HEK293T (cell line): Measurements from ENCODE around the gene CANT1.
"Not testable (repeated sequence)": the region's sequence is repeated elsewhere in the genome, so short reads cannot be mapped to it uniquely, and the experiment has no call there.

Source experiments
- CTCF ChIA-PET: fragments of 350-600 bp; formaldehyde crosslinking; extraction: SDS; loops from one replicate; lab custom pipeline; 2021; ENCODE audit warnings: antibody characterized with exemption, inconsistent platforms; lab: Yijun Ruan, JAX
- POLR2A ChIA-PET: fragments of 350-600 bp; formaldehyde crosslinking; extraction: SDS; loops from one replicate; lab custom pipeline; 2020; ENCODE audit warnings: antibody characterized with exemption, inconsistent platforms; lab: Yijun Ruan, JAX
- DNase-seq: peaks from one replicate; pipeline ENCODE4 v3.0.0; 2012; ENCODE audit warnings: mixed read lengths; ENCODE audit errors: extremely low spot score
- ARNT ChIP-seq: fragments of 450-650 bp; IDR thresholded peaks from 2 replicates; pipeline ENCODE4 v1.6.1; 2017; ENCODE audit warnings: mild to moderate bottlenecking
- BHLHE40 ChIP-seq: fragments of 450-650 bp; IDR thresholded peaks from 2 replicates; pipeline ENCODE4 v1.6.1; 2016; ENCODE audit warnings: mild to moderate bottlenecking, moderate library complexity, borderline replicate concordance
- CTBP1 ChIP-seq: fragments of 450-650 bp; IDR thresholded peaks from 2 replicates; pipeline ENCODE4 v1.6.1; 2016; ENCODE audit warnings: borderline replicate concordance
- ELF4 ChIP-seq: fragments of 450-650 bp; IDR thresholded peaks from 2 replicates; pipeline ENCODE4 v1.6.1; 2017; ENCODE audit warnings: antibody characterized with exemption
- FOXA1 ChIP-seq: fragments of 450-650 bp; IDR thresholded peaks from 2 replicates; pipeline ENCODE4 v1.6.1; 2016; ENCODE audit warnings: mild to moderate bottlenecking
- FOXK2 ChIP-seq: fragments of 450-650 bp; IDR thresholded peaks from 2 replicates; pipeline ENCODE4 v1.6.1; 2016; ENCODE audit warnings: mild to moderate bottlenecking
- FOXM1 ChIP-seq: fragments of 450-650 bp; IDR thresholded peaks from 2 replicates; pipeline ENCODE4 v1.6.1; 2017; ENCODE audit warnings: mild to moderate bottlenecking, borderline replicate concordance
- HDGF ChIP-seq: fragments of 450-650 bp; IDR thresholded peaks from 2 replicates; pipeline ENCODE4 v1.6.1; 2017; ENCODE audit warnings: antibody characterized with exemption, borderline replicate concordance
- L3MBTL2 ChIP-seq: fragments of 450-650 bp; conservative IDR thresholded peaks from 2 replicates; pipeline ENCODE4 v1.6.1; 2016; ENCODE audit warnings: mild to moderate bottlenecking
- LEF1 ChIP-seq: fragments of 450-650 bp; IDR thresholded peaks from 2 replicates; pipeline ENCODE4 v1.6.1; 2017; ENCODE audit warnings: mild to moderate bottlenecking, borderline replicate concordance
- NFRKB ChIP-seq: fragments of 450-650 bp; IDR thresholded peaks from 2 replicates; pipeline ENCODE4 v1.6.1; 2016; ENCODE audit warnings: mild to moderate bottlenecking, moderate library complexity
- SP1 ChIP-seq: fragments of 450-650 bp; IDR thresholded peaks from 2 replicates; pipeline ENCODE4 v1.6.1; 2017
- SUZ12 ChIP-seq: fragments of 450-650 bp; IDR thresholded peaks from 2 replicates; pipeline ENCODE4 v1.6.1; 2016; ENCODE audit warnings: mild to moderate bottlenecking
- ZNF384 ChIP-seq: fragments of 450-650 bp; IDR thresholded peaks from 2 replicates; pipeline ENCODE4 v1.6.1; 2016
- TF ChIP-seq, protein P1 (sequence below): fragments of 450-650 bp; IDR thresholded peaks from 2 replicates; pipeline ENCODE4 v1.6.1; 2016

The CANT1 gene

DNA sequence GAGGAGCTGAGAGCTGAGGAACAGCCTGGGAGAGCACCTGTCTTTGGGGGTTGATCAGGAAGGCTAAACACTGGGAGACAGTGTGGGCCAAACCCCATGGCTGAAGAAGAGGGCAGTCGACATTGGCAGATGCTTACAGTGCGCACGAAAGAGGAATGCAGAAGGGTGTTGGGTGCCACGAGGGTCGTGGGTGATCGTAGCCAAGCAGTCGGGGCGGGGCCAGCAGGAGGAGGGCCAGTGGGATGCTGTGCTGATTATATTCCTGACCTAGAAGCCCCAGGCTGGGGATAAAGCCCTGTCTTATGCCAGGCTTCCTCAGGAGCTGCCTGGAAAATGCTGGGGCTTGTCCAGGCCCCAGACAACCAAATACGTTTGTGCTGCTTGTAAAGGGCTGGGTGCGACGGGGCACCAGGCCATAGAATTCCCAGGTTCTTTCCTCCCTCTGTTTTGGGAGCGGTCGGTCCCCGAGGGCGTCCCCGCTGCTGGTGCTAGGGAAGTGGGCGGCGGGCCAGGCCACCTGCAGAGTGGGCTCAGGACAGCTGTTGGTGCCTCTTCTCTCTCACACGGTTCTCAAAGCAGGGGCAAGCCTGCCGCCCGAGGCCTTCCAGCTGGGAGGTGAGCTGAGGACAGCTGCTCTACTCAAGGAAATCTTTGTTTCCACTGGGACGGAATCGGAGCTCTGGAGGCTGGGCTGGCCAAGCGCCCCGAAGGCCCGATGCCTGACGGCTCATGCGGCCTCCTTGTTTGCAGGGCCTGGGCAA, 24.4 kb upstream of the CANT1 start:
- POLR2A ChIA-PET: no interaction called here
- TF ChIP-seq CTBP1: no peak
- TF ChIP-seq NFRKB: no peak
- TF ChIP-seq FOXA1: no peak
- no peak for TF ChIP-seq ZNF384
- no peak for TF ChIP-seq BHLHE40
- TF ChIP-seq FOXM1: no peak
- no peak for TF ChIP-seq L3MBTL2
- TF ChIP-seq SUZ12: no peak
- no peak for TF ChIP-seq LEF1
- TF ChIP-seq FOXK2: no peak
- TF ChIP-seq ELF4: no peak
- CTCF ChIA-PET: interaction anchor here (0.6 to 1.0 kb wide), 5 partner anchors 9 to 359 kb away, joined by 3 to 5 read pairs (median 4); no protein-coding TSS in a partner anchor
- peak; percentile 5 for DNase-seq

DNA sequence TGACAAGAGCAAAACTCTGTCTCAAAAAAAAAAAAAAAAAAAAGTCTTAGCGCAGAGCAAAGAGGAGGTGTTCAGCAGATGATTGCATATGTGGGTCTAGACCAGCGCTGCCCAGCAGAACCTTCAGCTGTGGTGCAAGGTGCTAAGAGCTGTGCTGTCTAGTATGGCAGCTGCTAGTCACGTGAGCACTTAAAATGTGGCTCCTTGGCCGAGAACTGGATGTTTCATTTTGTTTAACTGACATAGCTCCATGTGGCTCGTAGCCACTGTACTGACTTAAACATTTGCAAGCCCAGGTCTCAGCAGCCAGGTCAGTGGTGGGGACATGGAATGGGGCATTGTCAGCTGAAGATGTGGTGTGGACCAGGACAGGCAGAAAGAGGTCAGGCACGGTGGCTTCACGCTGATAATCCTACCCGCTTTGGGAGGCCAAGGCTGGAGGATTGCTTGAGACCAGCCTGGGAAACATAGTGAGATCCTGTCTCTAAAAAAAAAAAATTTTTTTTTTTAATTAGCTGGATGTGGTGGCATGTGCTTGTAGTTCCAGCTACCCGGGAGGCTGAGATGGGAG, 23.6 kb upstream of the CANT1 start:
- ChIA-PET CTCF (interaction anchor here (0.7 to 1.0 kb wide), 3 partner anchors 9 to 360 kb away, joined by 3 to 5 read pairs (median 5); no protein-coding TSS in a partner anchor), POLR2A (interaction anchor here (1.0 kb wide), 1 partner anchor 23 kb away, joined by 3 read pairs; the partner anchor contains the start of gene CANT1)
- no peak for TF ChIP-seq FOXA1
- TF ChIP-seq ELF4: no peak
- no peak for TF ChIP-seq HDGF
- no peak for DNase-seq

DNA sequence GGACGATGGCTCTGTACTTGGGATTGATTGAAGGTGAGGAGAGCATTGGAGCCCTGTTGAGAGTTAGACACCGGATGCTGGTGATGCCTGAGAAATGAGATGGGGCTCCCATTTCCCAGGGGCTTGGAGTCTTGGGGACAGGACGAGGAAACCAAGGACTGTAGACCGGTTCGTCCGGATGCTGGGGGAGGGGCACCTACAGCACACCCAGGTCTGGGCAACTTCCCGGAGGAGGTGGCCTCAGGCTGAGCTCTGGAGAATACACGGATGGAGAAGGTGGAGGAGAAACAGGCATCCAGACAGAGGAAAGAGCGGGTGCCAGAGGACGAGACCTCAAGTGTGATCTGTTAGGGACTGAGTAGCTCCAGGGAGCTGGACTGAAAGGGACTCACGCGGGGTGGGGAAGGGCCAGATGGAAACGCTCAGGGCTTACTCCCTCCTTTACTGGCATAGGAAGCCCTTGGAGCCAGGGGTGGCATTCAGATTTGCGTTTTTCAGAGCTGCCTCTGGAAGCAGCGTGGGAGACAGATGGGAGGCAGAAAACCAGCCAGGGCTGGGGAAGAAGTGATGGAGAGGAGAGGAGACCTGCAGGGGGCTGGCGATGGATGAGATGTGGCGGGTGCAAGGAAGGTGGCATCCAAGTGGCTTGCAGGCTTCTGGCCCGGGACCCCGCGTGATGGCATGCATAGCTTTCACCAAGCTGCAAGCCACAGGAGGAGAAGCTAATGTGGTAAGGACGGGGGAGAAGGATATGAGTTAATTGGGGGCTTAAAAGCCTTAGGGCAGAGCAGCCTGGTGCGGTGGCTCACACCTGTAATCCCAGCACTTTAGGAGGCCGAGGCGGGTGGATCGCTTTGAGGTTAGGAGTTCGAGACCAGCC, 22.7 kb upstream of the CANT1 start:
- DNase-seq: no peak
- ChIA-PET POLR2A (interaction anchor here (1.0 kb wide), 1 partner anchor 22 kb away, joined by 3 read pairs; the partner anchor contains the start of gene CANT1), CTCF (no interaction called here)
- TF ChIP-seq ARNT (no peak), FOXA1 (no peak)

DNA sequence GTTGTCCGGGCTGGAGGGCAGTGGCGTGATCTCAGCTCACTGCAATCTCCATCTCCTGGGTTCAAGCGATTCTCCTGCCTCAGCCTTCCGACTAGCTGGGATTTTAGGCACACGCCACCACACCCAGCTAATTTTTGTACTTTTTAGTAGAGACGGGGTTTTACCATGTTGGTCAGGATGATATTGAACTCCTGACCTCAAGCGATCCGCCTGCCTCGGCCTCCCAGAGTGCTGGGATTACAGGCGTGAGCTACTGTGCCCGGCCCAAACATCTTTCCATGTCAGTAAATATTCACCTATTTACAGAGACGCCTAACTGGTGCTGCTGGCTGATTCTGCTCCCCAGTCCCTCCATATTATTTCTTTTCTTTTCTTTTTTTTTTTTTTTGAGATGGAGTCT, 21.1 kb upstream of the CANT1 start:
- CTCF ChIA-PET: interaction anchor here (0.7 to 1.0 kb wide), 2 partner anchors 82 to 1515 kb away, joined by 3 read pairs; no protein-coding TSS in a partner anchor
- POLR2A ChIA-PET, DNase-seq: not testable (repeated sequence)

DNA sequence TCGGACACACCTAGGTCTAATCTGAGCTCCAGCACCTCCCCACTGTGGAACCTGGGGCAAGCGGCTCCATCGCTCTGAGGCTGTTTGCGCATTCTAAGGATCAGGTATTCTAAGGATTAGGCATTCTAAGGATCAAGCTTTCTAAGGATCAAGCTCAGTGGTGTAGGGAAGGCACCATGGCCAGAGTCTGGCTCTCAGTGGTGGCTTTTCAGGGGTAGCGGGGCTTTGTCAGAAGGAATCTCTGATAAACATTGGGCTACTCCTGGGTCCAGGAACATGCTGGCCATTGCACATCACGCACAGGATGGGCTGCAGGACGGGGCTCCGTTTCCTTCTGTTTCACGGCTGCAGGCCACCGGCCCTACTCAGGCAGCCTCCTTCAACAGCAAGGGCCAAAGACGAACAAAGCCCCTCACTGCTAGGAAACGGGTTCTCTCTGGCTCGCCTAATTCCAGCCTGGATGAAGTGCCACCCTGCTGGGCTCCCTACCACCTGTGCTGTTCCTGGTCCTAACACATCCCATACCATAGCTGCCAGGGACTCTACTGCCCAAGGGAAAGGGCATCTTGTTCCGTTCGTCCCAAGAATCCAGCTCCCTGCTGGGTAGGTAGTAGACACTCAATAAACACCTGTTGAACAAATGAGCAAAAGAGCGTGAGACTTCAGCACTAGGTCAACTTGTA, 19.9 kb upstream of the CANT1 start:
- no peak for DNase-seq
- POLR2A ChIA-PET: no interaction called here
- CTCF ChIA-PET: interaction anchor here (1.0 kb wide), 1 partner anchor 83 kb away, joined by 3 read pairs; no protein-coding TSS in a partner anchor
- TF ChIP-seq L3MBTL2 (no peak), FOXM1 (no peak), FOXA1 (no peak), ELF4 (no peak), BHLHE40 (no peak), ZNF384 (no peak)

DNA sequence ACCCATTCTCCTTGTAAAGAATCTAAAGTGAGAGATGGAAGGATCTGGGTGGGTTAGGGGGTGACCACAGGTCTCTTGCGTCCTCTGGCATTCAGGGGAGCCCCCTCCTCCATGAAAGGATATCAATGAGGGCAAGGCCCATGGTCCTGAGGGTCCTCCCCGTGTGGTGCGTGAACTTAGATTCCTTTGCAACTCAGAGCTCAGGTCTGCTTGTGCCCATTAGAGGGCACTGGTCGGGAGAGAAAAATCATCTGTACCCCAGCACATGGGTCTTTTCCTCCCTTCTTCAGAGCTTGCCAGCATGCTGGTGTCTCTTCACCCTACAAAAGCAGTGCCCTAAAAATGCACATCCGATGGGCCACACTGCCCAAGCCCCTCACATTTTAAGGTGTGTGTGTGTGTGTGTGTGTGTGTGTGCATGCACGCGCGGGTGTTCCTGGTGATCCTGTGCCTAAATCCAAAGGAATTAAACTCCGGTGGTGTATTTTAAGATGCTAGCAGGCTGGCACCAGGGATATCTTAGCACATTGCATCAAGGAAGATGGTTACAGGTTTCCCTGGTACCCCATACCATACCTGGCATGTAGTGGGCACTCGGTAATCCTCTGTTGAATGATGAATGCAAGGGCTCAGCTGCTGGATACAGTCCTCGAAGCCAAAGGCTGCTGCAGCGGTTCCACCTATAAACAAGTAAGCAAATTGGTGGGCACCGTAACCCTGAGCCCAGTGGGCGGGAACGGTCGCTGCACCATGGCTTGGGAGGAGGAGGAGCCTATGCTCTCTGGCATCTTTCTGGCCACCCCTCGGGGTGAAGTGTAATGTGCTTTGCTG, 19.1 kb upstream of the CANT1 start:
- POLR2A ChIA-PET: interaction anchor here (0.8 kb wide), 1 partner anchor 45 kb away, joined by 4 read pairs; the partner anchor contains the start of gene ENGASE
- CTCF ChIA-PET: interaction anchor here (0.6 to 3.6 kb wide), 3 partner anchors 13 to 76 kb away, joined by 3 to 17 read pairs (median 6); no protein-coding TSS in a partner anchor
- no peak for TF ChIP-seq ARNT
- DNase-seq: no peak

DNA sequence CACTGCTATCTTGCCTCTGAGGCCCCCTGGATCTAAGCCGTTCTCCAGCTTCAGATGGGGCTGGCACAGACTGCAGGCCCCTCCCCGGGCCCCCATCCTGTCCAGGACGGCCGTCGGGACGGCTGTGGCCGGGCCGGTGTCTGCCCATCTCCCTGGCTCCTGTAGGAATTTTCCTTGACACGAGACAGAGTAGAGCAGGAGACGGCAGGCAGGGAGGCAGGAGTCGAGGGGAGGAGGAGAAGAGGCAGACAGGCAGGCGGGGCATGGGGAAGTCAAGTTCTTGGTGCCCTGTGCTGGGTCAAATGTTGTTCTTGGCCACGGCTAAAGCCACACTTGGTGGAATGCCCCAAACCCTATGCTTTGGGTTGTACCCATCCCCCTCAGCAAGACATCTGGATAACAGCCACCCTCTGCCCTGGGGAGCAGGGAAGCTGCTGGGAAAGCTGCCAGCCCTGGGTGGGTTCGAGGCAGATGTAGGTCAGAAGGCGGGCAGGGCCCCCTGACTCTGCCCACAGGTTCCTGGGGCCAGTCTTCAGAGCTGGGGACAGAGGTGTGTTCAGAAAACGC, 18.4 kb upstream of the CANT1 start:
- TF ChIP-seq, protein P1, sequence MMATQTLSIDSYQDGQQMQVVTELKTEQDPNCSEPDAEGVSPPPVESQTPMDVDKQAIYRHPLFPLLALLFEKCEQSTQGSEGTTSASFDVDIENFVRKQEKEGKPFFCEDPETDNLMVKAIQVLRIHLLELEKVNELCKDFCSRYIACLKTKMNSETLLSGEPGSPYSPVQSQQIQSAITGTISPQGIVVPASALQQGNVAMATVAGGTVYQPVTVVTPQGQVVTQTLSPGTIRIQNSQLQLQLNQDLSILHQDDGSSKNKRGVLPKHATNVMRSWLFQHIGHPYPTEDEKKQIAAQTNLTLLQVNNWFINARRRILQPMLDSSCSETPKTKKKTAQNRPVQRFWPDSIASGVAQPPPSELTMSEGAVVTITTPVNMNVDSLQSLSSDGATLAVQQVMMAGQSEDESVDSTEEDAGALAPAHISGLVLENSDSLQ: no peak
- TF ChIP-seq FOXK2: no peak
- TF ChIP-seq ELF4: no peak
- no peak for TF ChIP-seq ARNT
- no peak for TF ChIP-seq NFRKB
- no peak for TF ChIP-seq BHLHE40
- TF ChIP-seq FOXA1: no peak
- TF ChIP-seq CTBP1: no peak
- TF ChIP-seq HDGF: no peak
- no peak for TF ChIP-seq SUZ12
- no peak for TF ChIP-seq SP1
- POLR2A ChIA-PET: interaction anchor here (0.8 to 2.5 kb wide), 2 partner anchors 18 to 46 kb away, joined by 4 to 7 read pairs; partner anchors contain the start of genes CANT1 and ENGASE

More for the DNA sequence above, 18.4 kb upstream of the CANT1 start:
- no peak for DNase-seq
- CTCF ChIA-PET: interaction anchor here (0.6 to 3.6 kb wide), 3 partner anchors 13 to 76 kb away, joined by 3 to 17 read pairs (median 6); no protein-coding TSS in a partner anchor
